GM19351 (cell line): Measurements from ENCODE around the gene SLC35B4.
A peak's percentile ranks its signal among the peaks of the same experiment; 100 is the strongest.

ENCODE experiments used
- ATAC-seq: cut with Tn5 transposase; IDR thresholded peaks from one replicate; pipeline ENCODE4 v1.9.1; 2021; ENCODE audit warnings: mild to moderate bottlenecking, moderate library complexity; ENCODE audit not compliant: unreplicated experiment

Gene SLC35B4

GRCh38 chr7:134332892-134333291, 16.2 kb upstream of the SLC35B4 start:
- no peak for ATAC-seq

- no peak for ATAC-seq
These were observed 14.7 kb upstream of the SLC35B4 start for GRCh38 chr7:134331393-134331792.

- no peak for ATAC-seq
These were observed 14.2 kb upstream of the SLC35B4 start for GRCh38 chr7:134330974-134331373.

- no peak for ATAC-seq
These were observed 13.1 kb upstream of the SLC35B4 start for GRCh38 chr7:134329614-134330346.

DNA sequence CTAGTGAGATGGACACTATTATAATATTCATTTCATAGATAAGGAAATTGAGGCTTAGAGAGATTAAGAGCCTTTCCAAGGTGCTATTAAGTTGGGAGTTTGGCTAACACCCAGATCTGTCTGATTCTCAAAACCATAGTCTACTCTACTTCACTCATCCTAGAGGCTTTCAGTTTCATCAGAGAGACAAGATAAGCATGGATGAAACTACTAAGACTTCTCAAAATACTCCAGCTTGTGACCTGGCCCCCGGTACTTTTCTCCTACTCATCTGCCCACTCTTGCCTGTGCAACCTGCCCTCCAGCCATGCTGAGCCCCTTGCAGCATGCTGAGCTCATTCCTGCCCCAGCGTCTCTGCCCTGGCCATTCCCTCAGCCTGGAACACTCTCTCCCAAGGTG, 12.2 kb upstream of the SLC35B4 start:
- ATAC-seq = no peak

GRCh38 chr7:134327896-134328295, 11.2 kb upstream of the SLC35B4 start:
- peak; percentile 88 for ATAC-seq

- no peak for ATAC-seq
These were observed 7.4 kb upstream of the SLC35B4 start for GRCh38 chr7:134324107-134324506.

DNA sequence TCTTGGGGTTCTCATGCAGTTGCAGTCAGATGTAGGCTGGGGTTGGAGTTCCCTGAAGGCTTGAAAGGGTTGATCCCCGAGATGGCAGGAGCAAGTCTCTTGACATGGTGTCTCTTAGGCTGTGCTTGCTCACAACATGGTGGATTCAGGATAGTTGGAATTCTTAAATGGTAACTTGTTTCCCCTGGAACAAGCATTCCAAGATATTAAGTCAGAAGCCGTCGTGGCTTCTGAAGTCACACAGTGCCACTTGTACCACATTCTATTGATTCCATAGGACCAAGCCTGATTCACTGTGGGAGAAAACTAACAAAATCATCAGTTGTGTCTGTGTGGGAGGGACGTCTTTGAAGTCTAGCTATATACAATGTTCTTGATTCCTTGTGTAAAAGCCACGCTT, 3.5 kb upstream of the SLC35B4 start:
- ATAC-seq = no peak

GRCh38 chr7:134318443-134318842, 1.7 kb upstream of the SLC35B4 start:
- no peak for ATAC-seq

DNA sequence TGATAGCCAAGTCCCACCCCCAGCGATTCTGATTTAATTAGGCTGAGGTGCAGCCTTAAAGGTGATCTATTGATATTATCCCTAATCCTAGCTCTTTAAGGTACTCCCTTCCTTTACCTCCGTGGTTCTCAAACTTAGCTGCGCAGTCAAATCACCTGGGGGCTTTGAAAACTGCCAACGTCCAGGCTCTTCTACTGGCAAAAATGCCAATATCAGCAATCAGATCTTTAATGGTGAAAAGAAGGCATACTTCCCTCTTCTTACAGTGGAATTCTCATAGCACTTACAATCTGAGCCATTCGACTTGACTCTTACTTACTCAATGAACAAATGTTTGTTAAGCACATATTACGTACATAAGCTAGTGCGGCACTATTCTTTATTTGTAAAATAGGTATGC, 704 bp upstream of the SLC35B4 start:
- ATAC-seq = no peak

- ATAC-seq = no peak
These were observed 821 bp downstream of the SLC35B4 start for GRCh38 chr7:134315679-134316538.

GRCh38 chr7:134313543-134313942, 3.2 kb downstream of the SLC35B4 start:
- ATAC-seq = no peak

GRCh38 chr7:134312717-134313116, 4.0 kb downstream of the SLC35B4 start:
- no peak for ATAC-seq

DNA sequence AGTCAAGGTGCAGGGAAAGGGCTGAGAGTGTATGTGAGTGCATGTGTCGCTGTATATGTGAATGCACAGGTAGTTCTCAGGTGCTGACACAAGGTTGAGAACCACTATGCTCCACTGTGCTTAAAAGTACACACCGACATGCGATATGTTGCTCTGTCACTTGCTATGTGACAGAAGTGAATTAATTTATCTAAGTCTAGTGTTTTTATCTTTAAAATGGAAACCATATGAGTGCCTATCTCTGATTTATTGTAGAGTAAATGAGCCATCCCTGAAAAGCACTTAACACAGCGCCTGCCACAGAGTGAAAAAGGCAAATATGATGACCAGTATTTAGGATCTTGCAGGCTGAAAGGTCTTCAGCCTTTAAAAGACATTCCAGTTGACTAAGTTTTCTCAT, 4.9 kb downstream of the SLC35B4 start:
- ATAC-seq = no peak

DNA sequence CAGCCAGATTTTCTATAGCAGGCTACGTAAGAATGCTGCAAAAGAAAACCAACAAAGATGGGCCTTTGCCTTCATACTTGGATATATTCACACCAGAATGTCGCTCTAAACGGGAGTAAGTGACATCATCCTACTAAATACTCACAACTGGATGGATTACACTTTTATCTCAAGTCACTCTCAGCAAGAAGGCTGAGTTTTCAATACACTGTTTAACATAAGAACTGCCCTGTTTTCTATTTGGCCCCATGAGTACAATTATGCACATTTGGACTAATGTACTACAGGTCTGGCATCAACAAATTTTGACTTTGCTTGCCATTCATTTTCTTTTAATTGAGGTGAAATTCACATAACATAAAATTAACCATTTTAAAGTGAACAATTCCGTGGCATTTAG, 8.2 kb downstream of the SLC35B4 start:
- no peak for ATAC-seq

DNA sequence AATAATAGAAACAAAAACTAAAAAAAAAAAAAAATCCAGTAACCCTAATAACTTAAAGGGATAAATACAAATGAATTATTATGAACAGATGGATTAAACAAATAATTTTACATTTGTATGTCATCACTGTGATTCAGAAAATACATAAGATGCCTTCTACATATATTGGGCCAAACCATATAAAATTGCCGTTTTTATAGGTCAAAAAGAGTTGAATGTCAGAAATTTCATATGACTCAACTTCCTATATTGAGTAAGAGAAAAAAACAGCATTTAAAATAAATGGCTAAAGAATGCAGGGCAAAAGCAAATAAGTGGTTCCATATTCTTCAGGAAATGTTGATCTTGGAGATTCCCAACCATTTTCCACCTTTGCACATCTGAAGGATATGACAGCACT, 9.4 kb downstream of the SLC35B4 start:
- no peak for ATAC-seq

DNA sequence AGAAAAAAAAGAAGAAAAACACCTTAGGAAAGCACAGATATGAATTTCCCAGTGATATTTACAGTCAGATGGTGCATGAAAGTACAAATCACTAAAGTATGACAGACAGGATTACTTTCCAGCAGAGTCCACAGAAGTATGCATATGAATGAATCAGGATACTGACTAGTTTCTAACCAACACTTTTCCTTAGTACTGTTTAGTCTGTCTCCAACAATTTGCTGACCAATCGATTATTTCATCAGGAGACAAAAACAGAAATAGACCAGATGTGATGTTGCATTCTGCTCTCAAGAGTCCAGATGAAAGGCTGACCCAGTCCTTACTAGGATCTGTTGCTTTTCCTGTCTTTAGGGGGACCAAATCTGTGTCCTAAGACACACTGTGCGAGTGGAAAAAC, 14.6 kb downstream of the SLC35B4 start:
- ATAC-seq = no peak

DNA sequence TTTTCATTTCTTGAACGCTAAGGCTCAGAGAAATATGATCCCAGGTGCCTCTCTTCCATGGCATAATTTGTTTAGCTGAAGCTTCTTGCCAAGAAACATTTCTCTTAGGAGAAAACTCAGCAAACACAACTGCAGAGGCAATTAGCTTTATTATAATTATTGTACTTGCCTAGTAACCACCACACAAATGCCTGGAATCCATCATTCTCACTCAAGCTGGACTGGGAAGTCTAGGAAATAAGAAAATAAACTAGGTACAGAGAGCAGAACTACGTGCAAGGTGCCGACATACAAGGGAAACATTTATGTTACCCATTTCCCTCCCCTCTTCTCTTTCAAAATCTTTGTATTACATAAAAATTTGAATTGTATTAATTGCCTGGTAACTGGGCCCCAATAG, 15.1 kb downstream of the SLC35B4 start:
- no peak for ATAC-seq

- ATAC-seq = no peak
These were observed 15.7 kb downstream of the SLC35B4 start for GRCh38 chr7:134300988-134301387.

- ATAC-seq = no peak
These were observed 17.6 kb downstream of the SLC35B4 start for GRCh38 chr7:134298902-134299683.

DNA sequence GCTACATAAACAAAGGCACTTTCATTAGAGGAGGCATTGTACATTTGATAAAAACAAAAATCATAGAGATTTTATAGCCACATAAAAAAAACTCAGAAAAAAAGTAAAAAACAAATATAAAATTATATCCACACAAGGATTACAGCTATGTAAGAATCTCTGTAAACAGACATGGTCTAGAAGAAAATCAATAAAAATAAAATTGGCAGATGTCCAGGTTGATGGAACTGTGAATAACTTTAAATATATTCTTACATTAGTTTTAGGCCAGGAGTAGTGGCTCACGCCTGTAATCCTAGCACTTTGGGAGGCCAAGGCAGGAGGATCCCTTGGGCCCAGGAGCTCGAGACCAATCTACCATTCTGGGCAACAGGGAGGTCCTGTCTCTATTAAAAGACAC, 19.2 kb downstream of the SLC35B4 start:
- ATAC-seq = no peak
